Activated CD8-positive, alpha-beta T cell treated with anti-CD3 and anti-CD28 coated beads, Interleukin-2, amount 10 ng/mL, durations not matched to agents 7 days and 5 days (primary cell): ENCODE measurements around the gene ZC3H14. TPM values are rescaled to one million over a fixed set of nuclear protein-coding genes. Genes with fewer than 3 reads are reported as not detected.
"Not testable (repeated sequence)": the region's sequence is repeated elsewhere in the genome, so short reads cannot be mapped to it uniquely, and the experiment has no call there.

Experiments
- ATAC-seq: fragments of 150-1000 bp; cut with Tn5 transposase; one replicate; pipeline ENCODE4 v1.10.0; 2021; ENCODE audit warnings: moderate library complexity
- CTCF ChIA-PET: fragments of 350-600 bp; sonication (Branson Sonifier 250); formaldehyde crosslinking; loops from one replicate; lab custom pipeline; 2021; ENCODE audit warnings: antibody characterized with exemption; lab: Charles Lee
- POLR2A ChIA-PET: fragments of 350-600 bp; sonication (Branson Sonifier 250); formaldehyde crosslinking; loops from one replicate; lab custom pipeline; 2021; ENCODE audit warnings: antibody characterized with exemption; lab: Charles Lee
- DNase-seq: peaks from one replicate; pipeline ENCODE4 v3.0.0-alpha.2; 2020
- H3K27ac Mint-ChIP-seq: one replicate; pipeline ENCODE4 v1.8.0; 2021; ENCODE audit warnings: mild to moderate bottlenecking, mixed read lengths
- H3K27me3 Mint-ChIP-seq: one replicate; pipeline ENCODE4 v1.8.0; 2021; ENCODE audit warnings: low read depth, mixed read lengths
- H3K36me3 Mint-ChIP-seq: one replicate; pipeline ENCODE4 v1.8.0; 2021; ENCODE audit warnings: low read depth, mixed read lengths
- H3K4me1 Mint-ChIP-seq: one replicate; pipeline ENCODE4 v1.8.0; 2021; ENCODE audit warnings: low read depth, mixed read lengths
- H3K4me3 Mint-ChIP-seq: one replicate; pipeline ENCODE4 v1.8.0; 2021; ENCODE audit warnings: mild to moderate bottlenecking, mixed read lengths
- H3K9me3 Mint-ChIP-seq: one replicate; pipeline ENCODE4 v1.8.0; 2022; ENCODE audit warnings: mixed read lengths; ENCODE audit not compliant: insufficient read depth
- total RNA-seq, 2 experiments: library from RNA; stranded (reverse); gene quantifications; one replicate each; pipeline ENCODE4 v1.2.3, GENCODE V29; 2021

Gene ZC3H14, protein sequence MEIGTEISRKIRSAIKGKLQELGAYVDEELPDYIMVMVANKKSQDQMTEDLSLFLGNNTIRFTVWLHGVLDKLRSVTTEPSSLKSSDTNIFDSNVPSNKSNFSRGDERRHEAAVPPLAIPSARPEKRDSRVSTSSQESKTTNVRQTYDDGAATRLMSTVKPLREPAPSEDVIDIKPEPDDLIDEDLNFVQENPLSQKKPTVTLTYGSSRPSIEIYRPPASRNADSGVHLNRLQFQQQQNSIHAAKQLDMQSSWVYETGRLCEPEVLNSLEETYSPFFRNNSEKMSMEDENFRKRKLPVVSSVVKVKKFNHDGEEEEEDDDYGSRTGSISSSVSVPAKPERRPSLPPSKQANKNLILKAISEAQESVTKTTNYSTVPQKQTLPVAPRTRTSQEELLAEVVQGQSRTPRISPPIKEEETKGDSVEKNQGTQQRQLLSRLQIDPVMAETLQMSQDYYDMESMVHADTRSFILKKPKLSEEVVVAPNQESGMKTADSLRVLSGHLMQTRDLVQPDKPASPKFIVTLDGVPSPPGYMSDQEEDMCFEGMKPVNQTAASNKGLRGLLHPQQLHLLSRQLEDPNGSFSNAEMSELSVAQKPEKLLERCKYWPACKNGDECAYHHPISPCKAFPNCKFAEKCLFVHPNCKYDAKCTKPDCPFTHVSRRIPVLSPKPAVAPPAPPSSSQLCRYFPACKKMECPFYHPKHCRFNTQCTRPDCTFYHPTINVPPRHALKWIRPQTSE
- 10 to 100 TPM; 39.6 to 42.4 TPM for total RNA-seq

- ATAC-seq (peak; percentile 98), DNase-seq (peak; percentile 88)
- Mint-ChIP-seq H3K27ac (peak within 1 kb of the TSS; percentile 88), H3K4me3 (peak within 1 kb of the TSS; percentile 82), H3K36me3 (peaks cover 25% of the 10 kb centered on the region), H3K4me1 (peaks cover 31% of the 10 kb centered on the region), H3K27me3 (peaks cover 16% of the 10 kb centered on the region), H3K9me3 (no peaks in the 10 kb centered on the region)
- ChIA-PET CTCF (no interaction called here), POLR2A (no interaction called here)
Measured at GRCh38 chr14:88562831-88563686, at the start of gene ZC3H14. TSS of gene ZC3H14 (plus strand) at chr14:88563037. CDS start at chr14:88563134, 97 bp downstream.

DNA sequence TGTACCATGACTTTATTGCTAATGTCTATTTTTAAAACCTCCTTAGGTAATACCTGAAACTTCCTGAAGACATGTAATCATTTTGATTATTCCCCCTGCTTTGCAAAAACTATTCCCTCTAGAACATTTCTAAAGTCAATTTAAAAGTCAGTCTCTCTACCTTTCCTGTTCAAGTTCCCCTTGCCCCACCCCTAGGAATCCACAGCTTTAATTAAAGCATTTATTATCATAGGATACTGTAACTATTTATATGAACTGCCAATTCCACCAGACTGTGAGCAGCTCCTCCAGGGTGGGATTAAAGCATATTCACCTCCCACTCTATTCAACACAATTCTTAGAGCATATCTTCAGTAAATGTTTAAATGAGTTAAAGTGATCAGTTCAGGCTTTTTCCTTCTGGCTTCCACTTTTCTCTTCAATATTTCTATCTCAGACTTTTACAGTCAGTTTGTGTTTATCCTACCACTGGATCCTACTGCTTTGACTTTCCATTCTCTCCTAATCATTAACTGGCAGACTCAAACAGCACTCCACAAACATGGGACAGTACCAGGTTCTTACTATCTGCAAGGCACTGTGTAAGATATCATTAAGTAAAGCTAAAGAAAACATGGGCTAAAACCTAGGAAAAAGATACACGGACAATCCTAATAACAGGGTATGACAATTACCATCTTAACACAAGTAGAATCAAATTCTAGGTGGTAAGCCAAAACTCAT lies 47.2 kb upstream of the ZC3H14 start:
- no peak for DNase-seq
- ChIA-PET POLR2A (interaction anchor here (0.6 kb wide), 1 partner anchor 49 kb away, joined by 3 read pairs; no protein-coding TSS in a partner anchor), CTCF (interaction anchor here (0.7 kb wide), 1 partner anchor 22 kb away, joined by 3 read pairs; no protein-coding TSS in a partner anchor)
- H3K27ac Mint-ChIP-seq: no peak overlapping the region
- no peak overlapping the region for H3K4me3 Mint-ChIP-seq
- no peaks in the 10 kb centered on the region for H3K36me3 Mint-ChIP-seq
- no peak for ATAC-seq
- H3K27me3 Mint-ChIP-seq: peaks cover 22% of the 10 kb centered on the region
- H3K9me3 Mint-ChIP-seq: no peaks in the 10 kb centered on the region
- no peaks in the 10 kb centered on the region for H3K4me1 Mint-ChIP-seq

- CTCF ChIA-PET: no interaction called here
- Mint-ChIP-seq H3K4me3 (no peak overlapping the region), H3K4me1 (no peaks in the 10 kb centered on the region)
Measured at GRCh38 chr14:88516861-88517357, 45.9 kb upstream of the ZC3H14 start.

GRCh38 chr14:88518592-88519512 lies 44.0 kb upstream of the ZC3H14 start:
- peaks cover 27% of the 10 kb centered on the region for H3K27me3 Mint-ChIP-seq
- ATAC-seq (no peak), DNase-seq (no peak)
- H3K9me3 Mint-ChIP-seq: no peaks in the 10 kb centered on the region
- ChIA-PET POLR2A (no interaction called here), CTCF (interaction anchor here (1.1 kb wide), 1 partner anchor 41 kb away, joined by 3 read pairs; no protein-coding TSS in a partner anchor)
- H3K27ac Mint-ChIP-seq: no peak overlapping the region
- no peak overlapping the region for H3K4me3 Mint-ChIP-seq
- H3K36me3 Mint-ChIP-seq: no peaks in the 10 kb centered on the region
- H3K4me1 Mint-ChIP-seq: no peaks in the 10 kb centered on the region

More at GRCh38 chr14:88516861-88517357, 45.9 kb upstream of the ZC3H14 start:
- Mint-ChIP-seq H3K27me3 (peaks cover 24% of the 10 kb centered on the region), H3K27ac (no peak overlapping the region), H3K36me3 (no peaks in the 10 kb centered on the region), H3K9me3 (no peaks in the 10 kb centered on the region)
- DNase-seq: no peak
- POLR2A ChIA-PET: no interaction called here
- no peak for ATAC-seq

GRCh38 chr14:88519907-88520306 lies 42.9 kb upstream of the ZC3H14 start:
- Mint-ChIP-seq H3K27me3 (peaks cover 26% of the 10 kb centered on the region), H3K4me3 (no peak overlapping the region), H3K27ac (no peak overlapping the region), H3K36me3 (no peaks in the 10 kb centered on the region), H3K4me1 (no peaks in the 10 kb centered on the region), H3K9me3 (no peaks in the 10 kb centered on the region)
- CTCF ChIA-PET: interaction anchor here (1.1 kb wide), 1 partner anchor 40 kb away, joined by 3 read pairs; no protein-coding TSS in a partner anchor
- POLR2A ChIA-PET: no interaction called here
- no peak for ATAC-seq
- no peak for DNase-seq

- Mint-ChIP-seq H3K36me3 (no peaks in the 10 kb centered on the region), H3K9me3 (no peaks in the 10 kb centered on the region), H3K27ac (no peak overlapping the region), H3K4me1 (no peaks in the 10 kb centered on the region), H3K27me3 (peaks cover 19% of the 10 kb centered on the region), H3K4me3 (no peak overlapping the region)
- DNase-seq: no peak
- no peak for ATAC-seq
- ChIA-PET CTCF (no interaction called here), POLR2A (no interaction called here)
Measured at GRCh38 chr14:88521818-88522217, 41.0 kb upstream of the ZC3H14 start.

DNA sequence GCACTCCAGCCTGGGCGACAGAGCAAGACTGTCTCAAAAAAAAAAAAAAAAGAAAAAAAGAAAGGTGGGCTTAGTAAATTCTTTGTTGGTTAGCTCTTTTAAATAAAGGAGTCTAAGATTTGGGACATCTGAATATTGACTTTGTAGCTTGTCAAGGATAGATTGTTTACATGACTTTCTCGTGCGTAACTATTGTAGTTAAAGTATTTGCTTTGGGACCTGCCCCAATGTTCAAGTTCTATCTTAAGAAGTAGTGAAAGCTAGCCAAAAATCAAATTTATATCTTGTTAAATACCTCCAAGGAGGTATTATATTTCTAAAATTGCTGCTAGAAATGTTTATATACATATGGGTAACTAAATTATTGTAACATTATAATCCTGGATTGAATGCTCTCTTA lies 40.4 kb upstream of the ZC3H14 start:
- ChIA-PET POLR2A (no interaction called here), CTCF (no interaction called here)
- Mint-ChIP-seq H3K27me3 (peaks cover 21% of the 10 kb centered on the region), H3K27ac (no peak overlapping the region), H3K9me3 (no peaks in the 10 kb centered on the region), H3K4me1 (no peaks in the 10 kb centered on the region), H3K36me3 (no peaks in the 10 kb centered on the region), H3K4me3 (no peak overlapping the region)
- DNase-seq (no peak), ATAC-seq (no peak)

DNA sequence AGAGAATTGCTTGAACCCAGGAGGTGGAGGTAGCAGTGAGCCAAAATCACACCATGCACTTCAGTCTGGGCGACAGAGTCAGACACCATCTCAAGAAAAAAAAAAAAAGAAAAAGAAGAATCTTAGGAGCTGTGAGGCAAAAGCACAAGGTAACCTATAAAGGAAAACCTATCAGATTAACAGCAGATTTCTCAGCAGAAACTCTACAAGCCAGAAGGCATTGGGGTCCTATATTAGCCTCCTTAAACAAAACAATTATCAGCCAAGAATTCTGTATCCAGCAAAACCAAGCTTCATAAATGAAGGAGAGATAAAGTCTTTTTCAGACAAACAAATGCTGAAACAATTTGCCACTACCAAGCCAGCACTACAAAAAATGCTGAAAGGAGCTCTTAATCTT lies 32.9 kb upstream of the ZC3H14 start:
- H3K9me3 Mint-ChIP-seq, CTCF ChIA-PET, H3K27ac Mint-ChIP-seq, H3K4me1 Mint-ChIP-seq, DNase-seq, POLR2A ChIA-PET, ATAC-seq, H3K4me3 Mint-ChIP-seq, H3K36me3 Mint-ChIP-seq: not testable (repeated sequence)
- H3K27me3 Mint-ChIP-seq: peaks cover 32% of the 10 kb centered on the region

DNA sequence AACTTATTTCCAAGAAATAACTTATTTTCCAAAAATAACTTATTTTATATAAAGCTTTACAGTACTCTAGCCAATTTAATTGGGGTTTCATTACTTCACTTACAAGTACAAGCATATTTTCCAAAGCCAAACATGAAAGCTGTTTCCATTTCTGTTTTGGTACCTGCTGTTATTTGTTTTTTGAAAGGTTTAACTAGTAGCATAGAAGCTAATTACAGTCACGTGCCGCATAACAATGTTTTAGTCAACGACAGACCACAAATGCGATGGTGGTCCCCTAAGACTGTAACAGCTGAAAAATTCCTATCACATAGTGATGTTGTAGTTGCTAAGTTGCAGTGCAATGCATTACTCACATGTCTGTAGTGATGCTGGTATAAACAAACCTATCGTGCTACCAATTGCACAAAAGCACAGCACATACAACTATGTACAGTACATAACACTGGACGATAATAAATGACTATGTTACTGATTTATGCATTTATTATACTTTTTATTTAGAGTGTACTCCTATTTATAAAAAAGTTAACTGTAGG lies 29.7 kb upstream of the ZC3H14 start:
- no peak overlapping the region for H3K4me3 Mint-ChIP-seq
- POLR2A ChIA-PET: interaction anchor here (0.6 kb wide), 1 partner anchor 108 kb away, joined by 4 read pairs; no protein-coding TSS in a partner anchor
- CTCF ChIA-PET: no interaction called here
- H3K27me3 Mint-ChIP-seq: peaks cover 18% of the 10 kb centered on the region
- DNase-seq: no peak
- no peak overlapping the region for H3K27ac Mint-ChIP-seq
- no peaks in the 10 kb centered on the region for H3K36me3 Mint-ChIP-seq
- no peak for ATAC-seq
- H3K4me1 Mint-ChIP-seq: no peaks in the 10 kb centered on the region
- no peaks in the 10 kb centered on the region for H3K9me3 Mint-ChIP-seq

DNA sequence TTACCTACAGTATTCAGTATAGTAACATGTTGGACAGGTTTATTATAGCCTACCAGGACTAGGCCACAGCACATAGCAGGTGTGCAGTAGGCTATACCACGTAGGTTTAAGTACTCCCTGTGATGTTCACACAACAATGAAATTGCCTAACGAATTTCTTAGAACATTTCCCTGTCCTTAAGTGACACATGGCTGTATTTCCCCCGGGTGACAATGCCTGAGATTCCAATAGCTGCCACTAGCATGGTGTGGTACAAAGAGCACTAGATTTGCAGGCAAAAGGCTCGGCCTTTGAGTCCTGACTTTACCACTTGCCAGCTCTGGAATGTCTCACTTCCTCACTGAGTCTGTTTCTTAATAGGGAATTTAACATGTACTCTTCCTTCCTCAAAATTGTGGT lies 27.7 kb upstream of the ZC3H14 start:
- Mint-ChIP-seq H3K9me3 (no peaks in the 10 kb centered on the region), H3K27ac (no peak overlapping the region), H3K36me3 (no peaks in the 10 kb centered on the region), H3K4me1 (no peaks in the 10 kb centered on the region), H3K4me3 (no peak overlapping the region), H3K27me3 (peaks cover 12% of the 10 kb centered on the region)
- no peak for ATAC-seq
- DNase-seq: no peak
- ChIA-PET POLR2A (no interaction called here), CTCF (no interaction called here)
